ENCODE data around the gene SRSF9.

SRSF9 gene

DNA sequence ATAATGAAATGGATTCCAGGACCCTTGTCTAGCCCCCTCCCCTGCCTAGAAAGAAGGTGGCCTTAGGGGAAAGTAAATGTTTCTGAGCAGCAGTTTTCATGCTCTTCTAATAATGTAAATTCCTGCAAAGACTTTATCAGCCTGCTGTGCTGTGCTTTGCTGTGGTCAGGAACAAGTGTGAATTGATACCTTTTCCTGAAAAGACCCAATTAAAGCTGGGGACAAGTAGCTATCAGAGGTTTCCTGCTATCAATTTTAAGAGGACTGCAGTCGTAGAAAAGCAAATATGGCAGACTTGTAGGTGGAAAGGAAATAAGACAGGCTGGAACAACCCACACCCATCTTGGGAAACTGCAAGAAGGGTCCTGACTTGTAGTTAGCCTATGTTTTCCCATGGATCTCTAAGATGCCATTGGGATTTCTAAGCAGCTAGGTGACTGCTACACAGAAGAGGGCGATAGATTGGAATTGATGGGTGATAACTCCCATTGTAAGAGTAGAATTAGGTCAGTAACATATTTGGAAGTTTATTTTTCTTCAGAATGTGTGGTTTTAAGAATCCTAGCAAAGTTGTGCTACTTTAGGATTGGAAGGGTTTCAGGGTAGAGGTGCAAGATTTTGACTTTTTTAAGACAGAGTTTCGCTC, 29.4 kb upstream of the SRSF9 start:
- H3K4me3 ChIP-seq (replicated peaks in 1 of 2; ENCODE audit: low read depth in 2 of 2, low read length in 2 of 2), result no peak overlapping the region
- TF ChIP-seq, protein P1, sequence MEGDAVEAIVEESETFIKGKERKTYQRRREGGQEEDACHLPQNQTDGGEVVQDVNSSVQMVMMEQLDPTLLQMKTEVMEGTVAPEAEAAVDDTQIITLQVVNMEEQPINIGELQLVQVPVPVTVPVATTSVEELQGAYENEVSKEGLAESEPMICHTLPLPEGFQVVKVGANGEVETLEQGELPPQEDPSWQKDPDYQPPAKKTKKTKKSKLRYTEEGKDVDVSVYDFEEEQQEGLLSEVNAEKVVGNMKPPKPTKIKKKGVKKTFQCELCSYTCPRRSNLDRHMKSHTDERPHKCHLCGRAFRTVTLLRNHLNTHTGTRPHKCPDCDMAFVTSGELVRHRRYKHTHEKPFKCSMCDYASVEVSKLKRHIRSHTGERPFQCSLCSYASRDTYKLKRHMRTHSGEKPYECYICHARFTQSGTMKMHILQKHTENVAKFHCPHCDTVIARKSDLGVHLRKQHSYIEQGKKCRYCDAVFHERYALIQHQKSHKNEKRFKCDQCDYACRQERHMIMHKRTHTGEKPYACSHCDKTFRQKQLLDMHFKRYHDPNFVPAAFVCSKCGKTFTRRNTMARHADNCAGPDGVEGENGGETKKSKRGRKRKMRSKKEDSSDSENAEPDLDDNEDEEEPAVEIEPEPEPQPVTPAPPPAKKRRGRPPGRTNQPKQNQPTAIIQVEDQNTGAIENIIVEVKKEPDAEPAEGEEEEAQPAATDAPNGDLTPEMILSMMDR (IDR thresholded peaks at IDR 0.05; ENCODE audit: low read depth, low read length), result no peak
- DNase-seq (ENCODE audit: low read depth in 2 of 2), result no peak

DNA sequence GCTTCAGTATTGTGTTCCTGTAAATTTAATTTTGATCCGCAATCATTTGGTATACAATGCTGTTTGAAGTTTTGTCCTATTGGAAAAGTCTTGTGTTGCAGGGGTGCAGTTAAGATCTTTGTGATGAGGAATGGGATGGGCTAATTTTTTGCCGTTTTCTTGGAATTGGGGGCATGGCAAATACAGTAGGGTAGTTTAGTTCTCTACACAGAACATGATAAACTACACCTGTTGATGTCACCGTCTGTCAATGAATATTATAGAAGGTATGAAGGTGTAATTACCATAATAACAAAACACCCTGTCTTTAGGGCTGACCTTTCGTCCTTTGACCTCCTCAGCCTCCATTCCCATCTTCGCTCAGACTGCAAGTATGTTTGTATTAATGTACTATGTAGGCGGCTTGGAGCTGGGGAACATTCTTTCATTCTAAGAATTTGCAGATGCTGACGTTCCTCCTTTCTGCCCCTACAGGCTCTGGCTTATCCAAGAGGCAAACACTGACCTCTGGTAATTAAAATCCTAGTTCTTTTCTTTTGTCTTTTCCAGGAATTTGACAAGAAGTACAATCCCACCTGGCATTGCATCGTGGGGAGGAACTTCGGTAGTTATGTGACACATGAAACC, 28.1 kb upstream of the SRSF9 start:
- H3K4me3 ChIP-seq (replicated peaks in 1 of 2; ENCODE audit: low read depth in 2 of 2, low read length in 2 of 2), result peak overlapping the region; percentile 89 to 94
- TF ChIP-seq, protein P1 (IDR thresholded peaks at IDR 0.05; ENCODE audit: low read depth, low read length), result no peak
- DNase-seq (ENCODE audit: low read depth in 2 of 2), result peak; percentile 35 to 38

DNA sequence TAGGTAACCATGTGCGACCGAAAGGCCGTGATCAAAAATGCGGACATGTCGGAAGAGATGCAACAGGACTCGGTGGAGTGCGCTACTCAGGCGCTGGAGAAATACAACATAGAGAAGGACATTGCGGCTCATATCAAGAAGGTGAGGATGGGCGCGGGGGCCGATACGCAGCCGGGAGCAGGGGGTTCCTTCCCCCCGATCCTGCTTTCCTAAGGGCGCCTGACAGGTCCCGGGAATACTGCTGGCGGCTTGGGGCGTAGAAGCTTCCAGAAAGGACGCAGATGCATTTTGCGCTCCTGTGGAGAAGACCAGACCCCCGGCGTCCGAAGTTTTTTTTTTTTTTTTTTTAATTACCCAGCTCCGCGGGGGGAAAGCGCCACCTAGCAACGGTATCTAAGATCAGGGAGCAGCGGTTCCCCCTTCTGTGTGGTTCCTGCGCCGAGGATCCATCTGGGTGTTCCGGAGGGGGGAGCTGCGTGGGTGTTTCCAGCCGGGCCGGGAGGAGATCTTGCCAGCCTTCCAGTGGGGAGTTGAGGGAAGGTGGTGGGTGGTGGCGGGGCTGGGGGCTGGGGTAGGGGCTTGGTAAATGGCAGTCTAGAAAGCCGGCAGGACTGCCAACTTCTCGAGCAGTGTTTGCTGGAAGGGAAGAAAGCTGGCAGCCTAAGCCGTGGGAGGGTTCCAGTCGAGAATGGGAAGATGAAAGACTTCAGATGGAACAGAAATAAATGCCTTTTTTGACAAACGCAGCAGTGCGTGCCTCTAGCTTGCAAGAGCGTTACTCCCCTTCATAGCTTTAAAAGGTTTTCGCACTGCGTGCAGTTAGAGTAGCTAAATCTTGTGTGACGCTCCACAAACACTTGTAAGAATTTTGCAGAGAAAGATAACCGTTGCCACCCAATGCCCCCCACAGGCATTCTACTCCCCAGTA, 27.1 kb upstream of the SRSF9 start:
- TF ChIP-seq, protein P1 (IDR thresholded peaks at IDR 0.05; ENCODE audit: low read depth, low read length), result no peak
- peak overlapping the region; percentile 89 to 94 for H3K4me3 ChIP-seq (replicated peaks in 1 of 2; ENCODE audit: low read depth in 2 of 2, low read length in 2 of 2)
- peak; percentile 50 to 62 for DNase-seq (ENCODE audit: low read depth in 2 of 2)

DNA sequence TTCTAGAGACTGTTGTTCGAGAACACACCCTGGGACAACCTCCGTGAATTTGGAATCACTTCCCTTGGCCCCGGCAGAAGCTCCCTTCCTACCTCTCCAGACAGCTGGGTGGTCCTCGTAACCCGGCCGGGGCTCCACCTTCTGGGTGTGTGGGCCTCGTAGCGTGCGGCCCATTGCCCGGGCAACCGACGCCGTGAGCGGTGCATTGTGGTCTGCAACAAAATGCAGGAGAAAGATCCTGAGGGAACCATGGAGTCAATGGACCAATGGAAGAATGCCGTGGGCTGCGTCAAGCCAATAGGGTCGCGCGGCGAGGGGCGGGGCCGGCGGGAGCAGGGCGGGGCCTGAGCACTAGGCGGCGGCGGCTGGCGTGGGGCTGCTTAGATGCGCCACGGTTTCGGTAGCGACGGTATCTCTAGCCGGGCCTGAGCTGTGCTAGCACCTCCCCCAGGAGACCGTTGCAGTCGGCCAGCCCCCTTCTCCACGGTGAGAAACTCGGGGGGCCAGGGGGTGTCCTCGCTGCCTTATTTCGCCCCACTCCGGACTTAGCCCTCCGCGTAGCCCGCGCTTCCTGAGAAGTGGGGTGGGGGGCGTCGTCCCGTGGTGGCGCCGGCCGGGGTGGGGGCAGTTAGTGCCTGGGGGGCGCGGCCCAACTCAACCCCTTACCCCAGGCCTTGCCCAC, 26.3 kb upstream of the SRSF9 start, which contains the start of gene DYNLL1:
Gene DYNLL1 (plus strand): TSS at position 383 of the 682 bp plus-strand sequence. CDS start 309 bp downstream, outside the sequence.
- peak within 1 kb of the TSS; percentile 89 to 94 for H3K4me3 ChIP-seq (replicated peaks in 1 of 2; ENCODE audit: low read depth in 2 of 2, low read length in 2 of 2)
- DNase-seq (ENCODE audit: low read depth in 2 of 2), result peak; percentile 97
- TF ChIP-seq, protein P1 (IDR thresholded peaks at IDR 0.05; ENCODE audit: low read depth, low read length), result no peak

DNA sequence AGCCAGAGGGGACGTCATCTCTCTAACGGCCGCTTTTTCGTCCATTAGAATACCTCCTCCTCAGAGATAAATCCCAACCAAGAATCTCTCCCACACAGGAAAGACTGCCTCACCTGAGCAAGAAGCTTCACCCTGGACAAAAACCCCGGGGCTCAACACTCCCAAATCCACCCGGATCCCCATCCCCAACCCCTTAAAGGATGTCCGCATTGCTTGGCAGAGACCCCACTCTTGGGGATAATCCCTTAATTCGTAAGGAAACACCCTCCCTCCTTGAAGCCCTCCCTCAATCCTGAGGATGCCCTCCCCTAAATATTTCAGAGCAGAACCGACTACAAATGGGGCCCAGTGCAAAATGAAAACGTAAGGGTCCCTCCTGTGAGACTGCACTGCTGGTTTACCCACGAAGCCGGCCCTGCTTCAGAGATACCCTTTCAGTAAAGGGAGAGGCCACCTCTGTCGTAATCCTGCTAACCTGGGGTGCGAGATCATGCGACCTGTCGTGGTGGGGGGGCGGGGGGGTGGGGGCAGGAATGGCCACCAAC, 25.7 kb upstream of the SRSF9 start:
- DNase-seq (ENCODE audit: low read depth in 2 of 2), result no peak
- TF ChIP-seq, protein P1 (IDR thresholded peaks at IDR 0.05; ENCODE audit: low read depth, low read length), result no peak

More for the DNA sequence above, 25.7 kb upstream of the SRSF9 start:
- H3K4me3 ChIP-seq (replicated peaks in 1 of 2; ENCODE audit: low read depth in 2 of 2, low read length in 2 of 2), result peak overlapping the region; percentile 66 to 94
